WTC11 (cell line): ENCODE measurements around the gene NDUFAF2. TPM values are rescaled to one million over a fixed set of nuclear protein-coding genes. Genes with fewer than 3 reads are reported as not detected.

Experiments
- ATAC-seq: fragments of 200-7000 bp; cut with Tn5 transposase; 2 replicates; pipeline ENCODE4 v1.10.0; 2021; ENCODE audit warnings: mild to moderate bottlenecking, moderate library complexity
- CTCF ChIA-PET: fragments of 300-600 bp; sonication (Branson Sonifier 250); formaldehyde crosslinking; loops from one replicate; lab custom pipeline; 2021; ENCODE audit warnings: antibody characterized with exemption; lab: Charles Lee
- POLR2A ChIA-PET: fragments of 350-600 bp; sonication (Branson Sonifier 250); formaldehyde crosslinking; loops from one replicate; lab custom pipeline; 2021; ENCODE audit warnings: antibody characterized with exemption; lab: Charles Lee
- DNase-seq: peaks from one replicate; pipeline ENCODE4 v3.0.0; 2021; ENCODE audit warnings: low spot score
- H3K27ac Mint-ChIP-seq: 2 replicates; pipeline ENCODE4 v1.8.0; 2021; ENCODE audit warnings: mixed read lengths
- H3K27me3 Mint-ChIP-seq: 2 replicates; pipeline ENCODE4 v1.8.0; 2021; ENCODE audit warnings: low read depth, mild to moderate bottlenecking, moderate library complexity, mixed read lengths
- H3K36me3 Mint-ChIP-seq: 2 replicates; pipeline ENCODE4 v1.8.0; 2021; ENCODE audit warnings: mixed read lengths
- H3K4me1 Mint-ChIP-seq: 2 replicates; pipeline ENCODE4 v1.8.0; 2022; ENCODE audit warnings: mixed read lengths
- H3K4me3 Mint-ChIP-seq: 2 replicates; pipeline ENCODE4 v1.8.0; 2021; ENCODE audit warnings: mild to moderate bottlenecking, moderate library complexity, mixed read lengths
- H3K9me3 Mint-ChIP-seq: 2 replicates; pipeline ENCODE4 v1.8.0; 2021; ENCODE audit warnings: mixed read lengths
- ARID4B ChIP-seq: sonication (generic); formaldehyde crosslinking; IDR thresholded peaks from 2 replicates; pipeline ENCODE4 v1.8.0; 2023; ENCODE audit warnings: missing genetic modification reagents, mild to moderate bottlenecking, borderline replicate concordance
- ATF1 ChIP-seq: sonication (generic); formaldehyde crosslinking; IDR thresholded peaks from 2 replicates; pipeline ENCODE4 v1.8.1; 2023; ENCODE audit warnings: mild to moderate bottlenecking, moderate library complexity, missing genetic modification reagents
- ATF2 ChIP-seq: sonication (generic); formaldehyde crosslinking; IDR thresholded peaks from 2 replicates; pipeline ENCODE4 v1.8.1; 2022; ENCODE audit warnings: low read depth, missing genetic modification reagents, borderline replicate concordance
- E2F4 ChIP-seq: sonication (generic); formaldehyde crosslinking; IDR thresholded peaks from 2 replicates; pipeline ENCODE4 v1.8.1; 2022; ENCODE audit warnings: low read depth, mild to moderate bottlenecking, moderate library complexity, missing genetic modification reagents, borderline replicate concordance
- ESRRA ChIP-seq: sonication (generic); formaldehyde crosslinking; IDR thresholded peaks from 2 replicates; pipeline ENCODE4 v1.8.1; 2022; ENCODE audit warnings: mild to moderate bottlenecking, missing genetic modification reagents, borderline replicate concordance
- GTF2I ChIP-seq: fragments of 250-450 bp; sonication (Bioruptor Pico); conservative IDR thresholded peaks from 2 replicates; pipeline ENCODE4 v1.4.0; 2021; ENCODE audit warnings: mild to moderate bottlenecking
- HMGA2 ChIP-seq: fragments of 250-450 bp; sonication (Bioruptor Pico); IDR thresholded peaks from 2 replicates; pipeline ENCODE4 v1.4.0; 2021; ENCODE audit warnings: mild to moderate bottlenecking, moderate library complexity
- MXD4 ChIP-seq: fragments of 250-450 bp; sonication (Bioruptor Pico); IDR thresholded peaks from 2 replicates; pipeline ENCODE4 v1.8.0; 2021; ENCODE audit warnings: mild to moderate bottlenecking, moderate library complexity, borderline replicate concordance
- NFYB ChIP-seq: sonication (generic); formaldehyde crosslinking; conservative IDR thresholded peaks from 2 replicates; pipeline ENCODE4 v1.8.0; 2022; ENCODE audit warnings: low read depth, missing genetic modification reagents
- RELA ChIP-seq: sonication (generic); formaldehyde crosslinking; IDR thresholded peaks from 2 replicates; pipeline ENCODE4 v1.8.1; 2022; ENCODE audit warnings: missing genetic modification reagents, mild to moderate bottlenecking, borderline replicate concordance
- SP1 ChIP-seq: sonication (generic); formaldehyde crosslinking; conservative IDR thresholded peaks from 2 replicates; pipeline ENCODE4 v1.8.1; 2022; ENCODE audit warnings: missing genetic modification reagents
- STAT6 ChIP-seq: sonication (generic); formaldehyde crosslinking; conservative IDR thresholded peaks from 2 replicates; pipeline ENCODE4 v1.8.1; 2023; ENCODE audit warnings: mild to moderate bottlenecking, low read depth, missing genetic modification reagents, moderate library complexity
- ZBTB43 ChIP-seq: sonication (generic); formaldehyde crosslinking; IDR thresholded peaks from 2 replicates; pipeline ENCODE4 v1.8.1; 2023; ENCODE audit warnings: mild to moderate bottlenecking, missing genetic modification reagents
- ZNF138 ChIP-seq: sonication (generic); formaldehyde crosslinking; conservative IDR thresholded peaks from 2 replicates; pipeline ENCODE4 v1.8.1; 2022; ENCODE audit warnings: mild to moderate bottlenecking, moderate library complexity, missing genetic modification reagents
- ZNF416 ChIP-seq: fragments of 250-450 bp; sonication (Bioruptor Pico); IDR thresholded peaks from 2 replicates; pipeline ENCODE4 v1.9.0; 2021; ENCODE audit warnings: mild to moderate bottlenecking, inconsistent platforms
- ZNF512 ChIP-seq: sonication (generic); formaldehyde crosslinking; IDR thresholded peaks from 2 replicates; pipeline ENCODE4 v1.8.1; 2022; ENCODE audit warnings: missing genetic modification reagents, borderline replicate concordance
- ZNF671 ChIP-seq: fragments of 250-450 bp; sonication (Bioruptor Pico); IDR thresholded peaks from 2 replicates; pipeline ENCODE4 v1.8.0; 2021; ENCODE audit warnings: mild to moderate bottlenecking
- total RNA-seq: library from RNA; stranded (reverse); gene quantifications from 3 replicates; pipeline ENCODE4 v1.2.3, GENCODE V29; 2021

The NDUFAF2 gene
- total RNA-seq, 1 experiment from 2014 or later: 42.0 TPM

- ChIA-PET CTCF (no interaction called here), POLR2A (no interaction called here)
- H3K4me1 Mint-ChIP-seq: no peaks in the 10 kb centered on the region
- H3K36me3 Mint-ChIP-seq: peaks cover 4% of the 10 kb centered on the region
- H3K27ac Mint-ChIP-seq: no peak overlapping the region
- H3K9me3 Mint-ChIP-seq: peaks cover 30% of the 10 kb centered on the region
- H3K4me3 Mint-ChIP-seq: no peak overlapping the region
- TF ChIP-seq ARID4B (CRISPR knock-in tag) (no peak), ZNF671 (CRISPR knock-in tag) (no peak), GTF2I (no peak), ATF1 (CRISPR knock-in tag) (no peak), HMGA2 (CRISPR knock-in tag) (no peak), ZNF416 (CRISPR knock-in tag) (no peak), STAT6 (no peak), ZNF512 (no peak), MXD4 (CRISPR knock-in tag) (no peak), ZNF138 (CRISPR knock-in tag) (no peak), ATF2 (CRISPR knock-in tag) (no peak), E2F4 (CRISPR knock-in tag) (no peak), ESRRA (CRISPR knock-in tag) (no peak), ZBTB43 (CRISPR knock-in tag) (no peak), RELA (CRISPR knock-in tag) (no peak), SP1 (CRISPR knock-in tag) (no peak), NFYB (CRISPR knock-in tag) (no peak)
- no peak for DNase-seq
- no peaks in the 10 kb centered on the region for H3K27me3 Mint-ChIP-seq
- ATAC-seq: no peak
Measured at GRCh38 chr5:61198606-61199005, 253.6 kb downstream of the NDUFAF2 start.
